ENCODE results near the gene PELO.
"Not testable (repeated sequence)": the region's sequence is repeated elsewhere in the genome, so short reads cannot be mapped to it uniquely, and the experiment has no call there.

Gene PELO

GRCh38 chr5:52787600-52788504, at the start of gene PELO, which contains the start of gene ITGA1:
TSS of gene PELO (plus strand) at chr5:52787916. CDS start at chr5:52800395, 12,479 bp downstream.
TSS of gene ITGA1 (plus strand) at chr5:52787916. CDS start at chr5:52788354, 438 bp downstream.
- no peak for DNase-seq

- DNase-seq, result no peak
Observed at GRCh38 chr5:52738095-52738506, 49.6 kb upstream of the PELO start.

- DNase-seq, result no peak
Observed at GRCh38 chr5:52740007-52740406, 47.7 kb upstream of the PELO start.

- DNase-seq, result no peak
Observed at GRCh38 chr5:52743012-52743411, 44.7 kb upstream of the PELO start.

GRCh38 chr5:52743529-52743928, 44.2 kb upstream of the PELO start:
- DNase-seq, result no peak

- no peak for DNase-seq
Observed at GRCh38 chr5:52743970-52744369, 43.7 kb upstream of the PELO start.

- not testable (repeated sequence) for DNase-seq
Observed at GRCh38 chr5:52744867-52745458, 42.8 kb upstream of the PELO start.

- no peak for DNase-seq
Observed at GRCh38 chr5:52746539-52746938, 41.2 kb upstream of the PELO start.

GRCh38 chr5:52748590-52748989, 39.1 kb upstream of the PELO start:
- DNase-seq, result no peak

- no peak for DNase-seq
Observed at GRCh38 chr5:52749666-52750065, 38.0 kb upstream of the PELO start.

- no peak for DNase-seq
Observed at GRCh38 chr5:52751137-52751536, 36.6 kb upstream of the PELO start.

GRCh38 chr5:52754051-52754450, 33.7 kb upstream of the PELO start:
- DNase-seq, result no peak

- DNase-seq, result no peak
Observed at GRCh38 chr5:52757527-52757926, 30.2 kb upstream of the PELO start.

GRCh38 chr5:52758014-52758413, 29.7 kb upstream of the PELO start:
- no peak for DNase-seq

GRCh38 chr5:52759331-52759730, 28.4 kb upstream of the PELO start:
- no peak for DNase-seq

GRCh38 chr5:52760695-52761366, 26.9 kb upstream of the PELO start:
- DNase-seq, result no peak

- no peak for DNase-seq
Observed at GRCh38 chr5:52767217-52767743, 20.4 kb upstream of the PELO start.

- DNase-seq, result no peak
Observed at GRCh38 chr5:52767766-52768480, 19.8 kb upstream of the PELO start.

GRCh38 chr5:52769061-52769460, 18.7 kb upstream of the PELO start:
- DNase-seq, result no peak

- no peak for DNase-seq
Observed at GRCh38 chr5:52770287-52770939, 17.3 kb upstream of the PELO start.

- DNase-seq, result no peak
Observed at GRCh38 chr5:52771343-52772039, 16.2 kb upstream of the PELO start.

GRCh38 chr5:52772668-52773067, 15.0 kb upstream of the PELO start:
- DNase-seq, result no peak

Data from NCI-H187 (cell line).